Amniotic stem cell (primary cell): ENCODE data around the gene NCOR2.

ENCODE experiments used
- DNase-seq: peaks from one replicate; lab custom pipeline; 2025; lab: John Stamatoyannopoulos, UW

The NCOR2 gene

GRCh38 chr12:124543052-124543589 is 24.3 kb downstream of the NCOR2 start:
- DNase-seq = no peak

DNA sequence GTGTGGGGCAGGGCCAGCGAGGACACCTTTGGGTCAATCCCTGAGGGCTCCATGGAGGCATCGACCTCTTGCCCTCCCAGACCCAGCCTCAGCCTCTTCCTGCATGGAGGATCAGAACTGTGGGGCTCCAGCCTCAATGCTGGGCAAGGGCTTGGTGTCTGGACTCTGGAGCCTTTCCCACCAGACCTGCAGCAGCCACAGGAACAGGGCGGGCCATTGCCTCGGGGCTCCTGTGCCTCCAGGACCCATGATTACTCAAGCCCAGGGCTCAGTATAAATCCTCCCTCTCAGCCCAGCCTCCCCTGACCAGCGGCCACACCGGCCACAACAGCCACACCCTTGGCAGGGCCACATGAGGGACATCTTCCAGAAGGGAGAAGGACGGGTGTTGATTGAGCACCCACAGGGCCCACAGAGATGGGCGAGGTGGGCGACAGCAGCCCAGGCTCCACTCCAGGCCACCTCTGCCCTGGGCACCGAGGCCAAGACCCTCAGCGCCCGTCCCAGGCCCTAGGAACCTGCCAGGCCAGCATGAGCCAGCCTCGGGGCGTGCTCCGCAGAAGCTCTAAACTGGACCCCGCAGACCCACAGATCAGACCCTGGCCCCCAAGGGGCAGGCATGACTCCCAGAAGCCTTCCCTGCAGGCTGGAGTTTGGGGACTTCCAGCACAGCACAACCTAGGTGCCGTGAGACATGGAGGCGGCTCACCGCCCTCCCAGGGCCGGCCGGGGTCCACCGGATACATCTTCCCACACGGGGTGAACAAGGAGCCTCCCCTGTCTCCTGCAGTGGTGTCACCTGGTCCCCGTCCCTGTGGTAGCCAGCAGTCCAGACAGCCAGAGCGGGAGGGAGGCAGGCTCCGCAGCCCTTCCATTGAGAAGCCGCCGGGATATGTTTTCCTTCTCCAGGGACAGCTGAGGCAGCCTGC is 25.1 kb downstream of the NCOR2 start:
- no peak for DNase-seq

GRCh38 chr12:124541322-124541721 is 26.1 kb downstream of the NCOR2 start:
- no peak for DNase-seq

DNA sequence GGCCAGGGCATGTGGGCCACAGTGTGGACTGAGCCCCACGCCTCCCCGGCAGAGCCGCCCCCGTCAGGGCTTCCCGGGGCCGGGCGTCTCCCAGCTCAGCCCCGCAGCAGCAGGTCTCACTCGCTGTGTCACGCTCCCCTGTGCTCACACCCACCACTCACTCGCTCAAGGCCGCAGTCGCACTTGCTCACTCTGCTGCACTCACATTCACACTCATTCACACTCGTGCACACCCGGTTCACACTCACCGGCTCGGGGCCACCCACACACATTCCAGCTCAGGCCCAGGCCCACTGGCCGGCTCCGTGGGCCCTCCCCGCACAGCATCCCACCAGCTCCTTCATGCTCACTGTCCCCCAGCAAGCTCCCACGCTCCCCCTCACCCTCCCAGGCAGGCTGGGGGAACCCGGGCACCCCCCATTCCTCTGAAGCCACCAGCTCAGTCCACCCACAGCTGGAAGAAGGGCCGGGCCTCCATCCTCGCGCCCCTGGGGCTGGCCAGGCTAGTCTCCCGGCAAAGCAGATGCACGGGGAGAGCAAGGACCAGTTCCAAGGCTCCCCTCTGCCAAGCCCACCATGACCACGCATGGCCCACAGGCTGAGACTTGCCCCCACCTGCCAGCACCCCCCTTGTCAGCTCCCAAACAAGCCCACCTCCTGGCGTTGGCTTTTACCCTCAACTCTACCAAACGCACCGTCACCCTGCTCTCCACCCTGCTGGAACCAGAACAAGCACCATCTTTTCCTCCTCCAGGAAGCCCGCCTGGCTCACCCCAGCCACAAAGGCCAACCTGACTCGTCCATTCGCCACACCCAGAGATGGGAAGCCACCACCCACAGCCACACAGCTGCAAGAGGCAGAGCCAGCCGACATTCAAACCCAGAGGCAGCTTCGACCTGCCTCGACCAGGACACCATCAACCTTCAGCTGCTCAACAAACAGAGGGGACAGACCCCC is 28.0 kb downstream of the NCOR2 start:
- DNase-seq = no peak

DNA sequence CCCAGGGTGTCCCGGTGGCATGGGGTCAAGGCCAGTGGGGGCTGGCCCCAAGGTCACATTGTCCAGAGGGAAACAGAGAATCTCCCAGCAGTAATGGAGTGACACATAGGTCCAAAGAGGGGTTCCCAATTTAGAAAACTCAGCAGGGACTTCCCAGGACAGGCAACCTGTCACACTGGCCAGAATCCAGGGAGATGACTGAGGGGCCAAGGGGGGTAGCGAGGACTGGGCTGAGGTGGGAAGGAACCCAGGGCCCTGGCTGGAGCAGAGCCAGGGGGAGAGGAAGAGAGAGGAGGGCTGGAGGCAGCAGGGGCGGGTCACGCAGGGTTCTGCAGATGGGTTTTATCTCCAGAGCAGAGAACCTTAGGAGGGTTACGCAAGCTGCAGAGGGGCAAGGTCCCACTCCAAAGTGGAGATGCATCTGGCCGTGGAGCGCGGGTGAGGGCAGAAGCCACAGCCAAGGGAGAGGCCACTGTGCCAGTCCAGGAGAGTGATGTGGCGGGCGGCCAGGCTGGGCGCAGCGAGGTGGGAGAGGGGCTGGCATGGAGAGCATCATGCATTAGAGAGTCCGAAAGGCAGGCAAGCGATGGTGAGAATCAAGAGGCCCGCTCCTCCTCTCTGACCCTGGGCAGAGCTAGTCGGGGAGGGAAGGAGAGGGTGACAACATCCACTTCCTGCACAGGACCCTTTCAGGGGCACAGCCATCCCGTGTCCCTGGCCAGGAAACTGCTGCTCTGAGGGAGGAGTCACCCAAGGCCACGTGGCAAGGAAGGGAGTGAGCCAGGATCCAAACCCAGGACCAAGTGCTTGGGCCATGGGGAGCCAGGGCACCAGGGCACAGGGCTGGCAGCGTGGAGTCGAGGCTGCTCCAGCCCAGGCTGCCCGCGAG is 29.0 kb downstream of the NCOR2 start:
- no peak for DNase-seq

DNA sequence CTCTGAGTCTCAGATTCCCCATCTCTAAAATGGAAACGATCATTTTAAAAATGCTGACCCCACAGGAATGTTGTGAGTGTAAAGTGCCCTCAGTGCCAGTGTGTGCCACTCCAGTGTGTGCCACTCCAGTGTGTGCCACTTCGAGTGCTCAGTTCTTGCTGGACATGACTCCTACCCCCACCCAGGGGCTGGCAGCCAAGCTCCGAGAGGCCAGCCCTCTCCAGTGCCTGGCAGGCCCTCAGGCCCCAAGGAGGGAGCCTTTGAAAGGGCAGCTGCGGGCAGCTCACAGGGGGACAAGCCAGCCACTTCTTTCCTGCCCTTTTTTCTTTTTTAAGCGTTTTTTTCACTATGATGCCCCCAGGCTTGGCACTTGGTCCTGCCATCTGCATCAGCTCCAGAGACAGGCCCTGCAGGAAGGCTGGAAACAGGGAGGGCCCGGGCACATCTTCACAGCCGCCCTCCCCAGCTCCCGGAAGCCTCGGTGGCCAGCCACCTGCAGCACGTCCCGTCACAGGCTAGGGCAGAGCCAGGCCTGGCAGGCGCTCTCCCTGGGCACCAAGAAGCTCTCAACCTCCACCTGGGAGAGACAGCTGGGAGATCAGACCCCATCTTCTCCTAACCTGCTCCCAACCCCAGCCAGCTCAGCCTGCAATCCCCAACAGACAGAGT is 29.8 kb downstream of the NCOR2 start:
- no peak for DNase-seq

DNA sequence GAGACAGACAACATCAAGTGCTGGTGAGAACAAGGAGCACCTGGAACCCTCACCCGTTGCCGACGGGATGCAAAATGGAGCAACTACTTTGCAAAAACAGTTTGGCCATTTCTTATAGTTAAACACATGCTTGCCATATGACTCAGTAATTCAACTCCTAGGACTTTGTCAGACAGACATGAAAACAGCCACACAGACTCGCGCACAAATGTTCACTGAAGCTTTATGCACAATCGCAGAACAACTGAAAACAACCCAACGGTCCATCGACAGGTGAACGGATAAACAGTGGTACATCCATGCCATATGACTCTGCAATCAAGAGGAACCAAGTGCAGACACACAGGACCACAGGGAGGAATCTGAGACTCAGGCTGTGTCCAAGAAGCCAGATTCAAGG is 30.8 kb downstream of the NCOR2 start:
- DNase-seq = no peak

GRCh38 chr12:124534776-124535740 is 32.4 kb downstream of the NCOR2 start:
- no peak for DNase-seq

GRCh38 chr12:124533456-124533855 is 34.0 kb downstream of the NCOR2 start:
- no peak for DNase-seq

DNA sequence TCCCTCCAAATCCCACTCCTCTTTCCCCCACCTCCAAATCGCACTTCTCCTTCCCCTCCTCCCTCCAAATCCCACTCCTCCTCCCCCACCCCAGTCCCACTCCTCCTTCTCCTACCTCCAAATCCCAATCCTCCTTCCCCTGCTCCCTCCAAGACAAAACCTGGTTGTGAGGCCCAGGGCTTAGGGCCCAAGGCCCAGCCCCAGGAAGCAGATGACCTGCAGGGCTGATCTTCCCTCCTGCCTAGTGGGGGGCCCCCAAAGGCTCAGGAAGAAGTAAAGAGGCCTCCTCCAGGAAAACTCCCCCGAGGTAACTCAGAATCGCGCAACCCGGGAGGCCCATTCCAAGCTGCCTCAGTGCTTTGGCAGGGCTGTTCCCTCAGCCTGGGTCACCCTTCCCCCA is 34.4 kb downstream of the NCOR2 start:
- DNase-seq = no peak

DNA sequence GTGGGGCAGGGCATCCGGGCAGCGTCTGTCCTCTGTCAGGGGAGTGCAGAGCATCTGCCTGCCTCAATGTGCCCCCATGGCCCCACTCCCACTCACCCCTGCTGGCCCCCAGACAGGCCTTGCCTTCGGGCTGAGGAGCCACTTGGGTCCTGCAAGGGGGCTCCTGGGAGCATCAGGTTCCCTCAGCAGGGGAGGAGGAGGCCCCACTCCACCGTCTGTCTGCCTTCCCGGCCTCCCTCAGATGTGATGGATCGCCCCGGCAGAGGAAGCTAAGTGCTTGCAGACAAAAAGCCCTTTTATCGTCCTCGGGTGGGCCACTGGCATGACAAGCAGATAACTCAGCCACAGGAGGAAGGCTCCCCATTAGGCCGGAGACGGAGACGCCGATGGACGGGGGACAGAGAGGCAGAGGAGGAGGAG is 35.1 kb downstream of the NCOR2 start:
- DNase-seq = no peak

DNA sequence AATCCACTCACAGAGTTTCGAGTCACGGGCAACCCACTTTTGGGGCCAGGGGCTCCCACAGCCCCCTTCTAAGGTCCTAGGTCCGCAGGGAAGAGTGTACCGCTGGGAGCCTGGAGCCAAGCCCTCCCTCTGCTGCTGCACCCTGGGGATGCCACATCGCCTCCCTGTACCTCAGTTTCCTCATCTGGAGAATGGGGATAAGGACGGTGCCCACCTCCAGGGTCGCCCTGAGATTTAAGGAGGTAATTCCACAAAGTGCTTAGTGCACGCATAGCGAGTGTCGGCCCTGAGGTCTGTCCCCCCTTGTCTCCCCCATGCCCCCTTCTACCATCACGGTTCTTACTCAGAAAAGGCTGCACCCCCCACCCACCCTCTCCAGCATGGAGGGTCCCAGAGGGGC is 35.5 kb downstream of the NCOR2 start:
- DNase-seq = no peak

GRCh38 chr12:124531281-124531745 is 36.1 kb downstream of the NCOR2 start:
- no peak for DNase-seq

DNA sequence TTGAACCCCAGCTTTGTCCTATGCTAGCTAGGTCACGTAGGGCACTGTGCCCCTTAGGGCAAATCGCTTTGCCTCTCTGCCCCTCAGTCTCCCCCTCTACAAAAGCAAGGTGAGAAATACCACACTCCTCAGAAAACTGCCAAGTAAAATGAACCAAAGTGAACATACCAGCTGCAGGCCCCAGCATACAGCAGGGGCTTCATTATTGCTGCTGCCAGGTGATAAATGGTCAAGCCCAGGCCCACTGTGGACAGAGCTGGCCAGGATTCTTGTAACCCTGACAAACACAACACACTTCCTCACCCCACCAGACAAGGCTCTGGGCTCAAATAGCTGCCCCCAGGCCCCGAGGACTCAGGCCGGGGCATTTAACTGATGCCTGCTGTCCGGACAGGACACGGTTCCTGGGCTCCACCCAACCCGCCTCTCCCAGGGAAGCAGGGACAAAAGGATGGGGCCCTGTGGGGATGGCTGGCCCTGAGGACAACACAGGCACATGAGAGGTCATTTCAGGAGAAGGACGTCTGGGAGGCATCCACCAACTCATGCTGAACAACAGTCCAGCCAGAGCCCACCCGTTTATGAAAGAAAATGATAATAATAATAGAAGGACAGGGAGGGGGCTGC is 36.7 kb downstream of the NCOR2 start:
- no peak for DNase-seq

- DNase-seq = no peak
These were observed 37.7 kb downstream of the NCOR2 start for GRCh38 chr12:124529565-124530276.

GRCh38 chr12:124527861-124528561 is 39.4 kb downstream of the NCOR2 start:
- no peak for DNase-seq

DNA sequence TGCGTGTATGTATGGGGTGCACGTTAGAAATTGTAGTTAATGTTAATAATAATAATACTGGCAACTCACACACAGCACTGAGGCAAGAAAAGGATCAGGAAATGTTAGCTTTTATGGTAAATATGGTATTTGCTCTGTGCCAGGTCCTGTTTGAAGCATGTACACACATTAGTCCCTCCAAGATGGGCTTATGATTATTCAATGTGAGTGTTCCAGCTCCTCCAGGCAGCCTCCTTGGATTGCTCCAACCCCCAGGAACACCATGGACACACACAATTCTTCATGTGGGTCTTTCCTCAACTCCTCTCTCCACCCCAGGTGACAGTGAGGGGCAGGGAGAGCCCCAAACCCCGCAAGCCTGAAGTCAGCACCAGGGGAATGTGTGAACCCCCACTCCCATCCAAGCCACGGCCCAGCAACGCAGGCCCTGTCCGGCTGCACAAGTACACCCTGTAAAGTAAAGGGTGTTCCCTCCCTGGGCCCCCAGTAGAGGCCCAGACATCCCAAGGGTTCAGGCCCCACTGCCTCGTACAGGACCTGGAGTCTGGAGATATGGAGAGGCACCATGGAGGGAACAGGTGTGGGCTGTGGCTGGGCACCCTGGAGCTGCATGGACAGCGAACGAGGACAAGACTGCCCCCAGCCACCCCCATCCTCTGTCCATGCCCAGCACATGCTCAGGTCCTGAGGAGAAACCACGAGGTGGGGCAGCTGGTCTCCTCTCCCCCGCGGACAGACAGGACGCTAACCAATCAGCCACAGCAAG is 41.3 kb downstream of the NCOR2 start:
- DNase-seq = no peak
